IPS-NIHi11 (cell line): ENCODE results near the gene CLSTN1.

Source experiments
- DNase-seq: peaks from one replicate; pipeline ENCODE4 v3.0.0; 2012; ENCODE audit warnings: mixed read lengths, low spot score

The CLSTN1 gene

GRCh38 chr1:9850442-9851162 lies 26.8 kb upstream of the CLSTN1 start:
- DNase-seq: peak; percentile 49

DNA sequence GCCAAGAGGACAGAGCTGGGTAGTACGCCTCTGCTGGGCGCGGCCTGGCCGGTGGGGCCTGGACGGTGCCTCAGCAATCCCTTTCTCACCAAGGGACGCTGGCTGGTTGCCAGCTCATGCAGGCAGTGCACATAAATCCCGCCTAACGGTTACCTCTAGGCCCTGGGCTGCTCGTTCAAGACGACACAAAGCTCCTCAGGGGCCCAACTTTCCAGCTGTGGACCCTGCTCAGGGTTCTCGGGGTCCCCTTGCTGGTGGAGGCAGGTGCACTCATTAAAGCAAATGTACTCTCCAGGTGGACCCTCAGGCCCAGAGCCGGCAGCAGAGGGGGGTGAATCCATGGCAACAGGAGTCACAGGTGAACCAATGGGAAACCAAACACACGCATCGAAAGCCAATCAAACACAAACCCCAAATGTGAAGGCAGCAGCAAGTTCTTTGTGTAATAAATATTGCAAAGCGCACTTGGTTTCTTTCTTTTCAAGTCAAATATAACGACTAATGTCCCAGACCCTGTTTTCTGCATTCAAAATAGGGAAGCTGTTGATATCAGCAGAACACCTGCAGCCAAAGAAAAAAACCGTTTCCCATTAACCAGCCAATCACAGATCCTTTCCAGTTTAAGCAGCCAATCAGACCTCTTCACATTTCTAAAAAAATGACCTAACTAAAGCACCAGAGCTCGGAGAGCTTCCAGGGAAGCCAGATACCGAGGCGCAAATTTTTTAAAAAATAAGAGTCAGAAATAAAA lies 26.1 kb upstream of the CLSTN1 start:
- peak; percentile 83 for DNase-seq

- no peak for DNase-seq
Observed at GRCh38 chr1:9848022-9848421, 24.3 kb upstream of the CLSTN1 start.

- DNase-seq: no peak
Observed at GRCh38 chr1:9847269-9847668, 23.5 kb upstream of the CLSTN1 start.

- no peak for DNase-seq
Observed at GRCh38 chr1:9846611-9847171, 22.9 kb upstream of the CLSTN1 start.

GRCh38 chr1:9845914-9846313 lies 22.1 kb upstream of the CLSTN1 start:
- DNase-seq: no peak

DNA sequence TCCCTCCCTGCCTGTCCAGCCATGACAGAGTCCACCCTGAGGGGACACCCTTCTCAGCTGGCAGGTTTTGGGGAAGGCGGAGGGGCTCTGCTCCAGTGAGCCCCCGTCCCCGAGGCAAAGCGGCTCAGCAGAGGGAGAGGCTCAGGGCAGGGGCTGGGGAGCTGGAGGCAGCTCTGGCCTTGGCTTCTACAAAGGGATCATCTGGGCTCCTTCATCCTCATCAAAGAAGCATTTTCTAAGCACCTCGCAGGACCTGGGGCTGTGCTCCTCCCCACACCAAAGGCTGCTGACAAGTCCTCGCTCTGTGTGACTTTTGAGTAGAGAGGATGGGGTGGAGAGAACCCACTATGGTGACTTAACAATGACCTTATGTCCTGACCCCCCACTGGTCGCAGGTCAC lies 21.0 kb upstream of the CLSTN1 start:
- DNase-seq: peak; percentile 2

- peak; percentile 3 for DNase-seq
Observed at GRCh38 chr1:9844106-9844505, 20.3 kb upstream of the CLSTN1 start.

- DNase-seq: peak; percentile 34
Observed at GRCh38 chr1:9843576-9843945, 19.8 kb upstream of the CLSTN1 start.

- peak; percentile 24 for DNase-seq
Observed at GRCh38 chr1:9842781-9843575, 19.2 kb upstream of the CLSTN1 start.

- peak; percentile 5 for DNase-seq
Observed at GRCh38 chr1:9842073-9842711, 18.4 kb upstream of the CLSTN1 start.

DNA sequence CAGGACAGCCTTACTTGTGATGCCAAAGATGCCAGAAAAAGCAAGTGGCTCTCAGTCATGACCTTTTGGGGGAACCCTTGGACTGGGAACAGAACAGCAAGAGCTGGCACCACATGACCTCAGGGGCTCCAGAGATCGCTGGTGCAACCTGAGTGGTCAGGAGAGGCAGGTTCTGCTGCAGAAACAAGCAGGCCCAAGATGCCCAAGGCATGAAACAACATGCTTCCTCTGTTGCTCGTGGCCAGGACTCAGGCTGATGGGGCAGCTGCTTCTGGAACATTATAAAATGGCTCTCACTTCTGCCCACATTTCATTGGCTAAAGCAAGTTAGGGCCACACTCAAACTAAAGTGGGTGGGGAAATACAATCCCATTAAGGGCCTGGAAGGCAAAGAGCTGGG lies 17.7 kb upstream of the CLSTN1 start:
- DNase-seq: no peak

- DNase-seq: no peak
Observed at GRCh38 chr1:9840176-9840575, 16.4 kb upstream of the CLSTN1 start.

- DNase-seq: peak; percentile 4
Observed at GRCh38 chr1:9838946-9839345, 15.2 kb upstream of the CLSTN1 start.

DNA sequence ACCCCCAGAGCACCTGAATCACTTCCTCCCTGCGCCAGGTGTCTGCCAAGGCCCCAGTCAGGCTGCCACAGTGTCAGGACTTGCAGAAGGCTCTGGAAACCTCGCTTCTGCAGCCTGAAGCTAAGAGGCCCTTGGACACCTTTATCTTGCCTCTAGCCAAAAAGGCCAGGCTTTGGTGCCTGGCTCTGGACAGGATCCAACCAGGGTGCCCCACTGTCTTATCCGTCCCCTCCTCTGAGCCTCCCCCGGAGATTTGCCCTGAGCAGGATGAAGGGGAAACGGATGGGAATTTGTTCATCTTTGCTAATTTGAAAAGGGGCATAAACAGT lies 12.8 kb upstream of the CLSTN1 start:
- DNase-seq: no peak

- DNase-seq: peak; percentile 80
Observed at GRCh38 chr1:9835758-9836631, 12.2 kb upstream of the CLSTN1 start.

DNA sequence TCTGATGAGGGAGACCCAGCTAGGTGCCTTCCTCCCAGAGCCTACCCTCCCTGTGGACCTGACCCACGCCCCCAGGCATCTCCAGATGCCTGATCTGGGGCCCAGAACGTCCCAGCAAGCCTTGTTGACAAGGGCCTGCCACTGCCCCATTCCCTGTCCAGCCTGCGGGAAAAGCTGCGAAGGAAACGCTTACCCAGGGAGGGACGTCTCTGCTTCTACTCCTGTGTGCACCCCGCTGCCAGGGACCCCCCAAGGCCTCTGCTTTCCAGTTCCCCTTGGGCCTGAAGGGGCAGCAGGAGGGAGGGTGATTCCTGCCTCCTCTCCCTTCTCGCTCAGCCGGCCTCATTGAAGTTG lies 11.6 kb upstream of the CLSTN1 start:
- DNase-seq: no peak

- DNase-seq: no peak
Observed at GRCh38 chr1:9833632-9834031, 9.9 kb upstream of the CLSTN1 start.

DNA sequence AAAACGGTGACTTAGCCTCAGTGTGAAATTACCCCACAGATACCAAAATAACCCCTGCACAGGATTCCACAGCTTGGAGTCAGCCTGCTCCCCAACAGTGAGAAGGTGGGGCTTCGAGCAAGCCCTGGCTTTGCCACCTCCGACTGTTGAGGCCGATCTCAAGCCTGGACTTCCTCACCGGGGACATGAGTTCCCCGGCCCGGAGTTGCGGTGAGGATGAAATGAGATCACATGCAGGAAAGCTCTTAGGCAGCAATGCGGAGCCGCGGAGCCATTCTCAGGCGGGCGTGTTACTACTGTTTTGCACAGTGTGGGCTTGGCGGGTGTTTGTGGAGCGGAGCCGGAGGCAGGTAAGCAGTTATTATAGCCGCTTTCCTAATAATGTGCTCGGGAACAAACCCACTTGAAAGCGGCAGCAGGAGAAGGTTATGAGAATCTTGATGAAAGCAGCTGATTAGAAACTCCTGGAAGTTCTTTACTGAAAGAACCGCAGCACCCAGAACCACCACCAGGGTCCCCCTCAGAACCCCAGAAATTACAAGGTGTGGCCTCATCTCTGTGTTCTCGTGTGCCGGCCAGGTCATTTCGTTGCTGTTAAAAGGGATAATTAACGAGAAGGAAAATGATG lies 3.9 kb upstream of the CLSTN1 start:
- DNase-seq: peak; percentile 54

DNA sequence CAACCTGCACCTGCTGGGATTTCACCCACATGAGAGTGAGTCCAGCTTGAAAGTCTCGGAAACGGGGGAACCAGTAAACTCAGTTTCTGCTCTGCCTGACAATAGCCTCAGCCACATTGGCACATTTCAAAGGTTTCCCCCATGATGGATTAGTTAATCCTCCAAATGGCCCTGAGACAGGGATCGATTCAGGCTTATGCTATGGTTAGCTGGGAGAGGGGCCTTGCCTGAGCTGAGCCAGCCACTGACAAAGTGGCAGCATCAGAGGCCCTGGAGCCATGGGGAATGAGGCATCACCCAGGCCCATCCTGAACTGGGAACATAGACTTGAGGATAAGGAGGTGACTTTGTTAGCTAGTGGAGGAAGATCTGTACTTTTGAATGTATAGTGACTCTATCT lies 2.9 kb upstream of the CLSTN1 start:
- DNase-seq: no peak

DNA sequence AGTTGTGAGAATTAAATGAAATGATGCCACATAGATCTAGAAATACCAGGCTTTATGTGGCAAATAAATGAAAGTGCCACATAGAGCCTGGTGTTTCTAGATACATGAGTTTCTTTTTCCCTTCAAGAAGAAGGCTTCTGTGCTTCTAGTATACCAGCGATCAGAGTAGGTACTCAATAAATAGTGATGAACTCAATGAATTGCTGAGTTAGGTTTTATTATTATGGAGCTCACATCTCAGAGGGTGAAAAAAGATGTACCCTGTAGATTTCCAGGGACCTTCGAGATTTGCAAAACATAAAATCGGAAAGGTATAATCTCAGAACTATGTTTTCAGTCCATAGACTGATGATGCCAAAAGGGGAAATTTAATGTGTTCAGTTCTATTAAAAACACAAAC lies 2.3 kb upstream of the CLSTN1 start:
- no peak for DNase-seq
